Subcutaneous abdominal adipose tissue (tissue), 5 donors: ENCODE measurements around the gene PRKCA.

Experiments used
- H3K27ac ChIP-seq: one replicate; pipeline ENCODE4 v1.7.0; 2013; ENCODE audit warnings: low read depth, mild to moderate bottlenecking, inconsistent platforms, low read length, moderate library complexity
- H3K27me3 ChIP-seq, 5 donors: one replicate each; pipeline ENCODE4 v1.7.0; 2013; ENCODE audit warnings: low read length in 5 of 5, inconsistent platforms in 1 of 5; ENCODE audit not compliant: control insufficient read depth in 5 of 5, insufficient read depth in 4 of 5
- H3K36me3 ChIP-seq, 5 donors: one replicate each; pipeline ENCODE4 v1.7.0; 2013; ENCODE audit warnings: low read length in 5 of 5; ENCODE audit not compliant: control insufficient read depth in 5 of 5, insufficient read depth in 5 of 5
- H3K4me1 ChIP-seq, 5 donors: one replicate each; pipeline ENCODE4 v1.7.0; 2013; ENCODE audit warnings: low read length in 5 of 5, mild to moderate bottlenecking in 3 of 5, moderate library complexity in 1 of 5; ENCODE audit not compliant: control insufficient read depth in 5 of 5, insufficient read depth in 5 of 5
- H3K4me3 ChIP-seq, 5 donors: one replicate each; pipeline ENCODE4 v1.7.0; 2013; ENCODE audit warnings: low read length in 5 of 5, low read depth in 1 of 5
- H3K9ac ChIP-seq, 5 donors: one replicate each; pipeline ENCODE4 v1.7.0; 2013; ENCODE audit warnings: low read length in 5 of 5, mild to moderate bottlenecking in 4 of 5, moderate library complexity in 3 of 5
- H3K9me3 ChIP-seq, 5 donors: one replicate each; pipeline ENCODE4 v1.7.0; 2013; ENCODE audit warnings: low read length in 5 of 5; ENCODE audit not compliant: control insufficient read depth in 5 of 5
- donor health status: healthy.
- donor health status: healthy.
- donor health status: healthy.
- donor health status: healthy.
- donor health status: healthy.

Gene PRKCA

GRCh38 chr17:66571745-66572144 lies 269.3 kb downstream of the PRKCA start:
- no peaks in the 10 kb centered on the region for H3K9me3 ChIP-seq
- no peak overlapping the region for H3K9ac ChIP-seq
- no peak overlapping the region for H3K27ac ChIP-seq
- H3K4me3 ChIP-seq: no peak overlapping the region
- H3K36me3 ChIP-seq: no peaks in the 10 kb centered on the region
- no peaks in the 10 kb centered on the region for H3K4me1 ChIP-seq
- no peaks in the 10 kb centered on the region for H3K27me3 ChIP-seq

GRCh38 chr17:66573078-66573477 lies 270.7 kb downstream of the PRKCA start:
- no peaks in the 10 kb centered on the region for H3K36me3 ChIP-seq
- no peaks in the 10 kb centered on the region for H3K9me3 ChIP-seq
- no peak overlapping the region for H3K27ac ChIP-seq
- no peak overlapping the region for H3K4me3 ChIP-seq
- H3K27me3 ChIP-seq: no peaks in the 10 kb centered on the region
- H3K9ac ChIP-seq: no peak overlapping the region
- peaks cover 0 to under 1% (median 0%) of the 10 kb centered on the region in 5 donors for H3K4me1 ChIP-seq

- Histone ChIP-seq H3K27ac (no peak overlapping the region), H3K4me1 (peaks cover 0 to 11% (median 0%) of the 10 kb centered on the region in 5 donors), H3K4me3 (no peak overlapping the region), H3K9ac (no peak overlapping the region), H3K9me3 (no peaks in the 10 kb centered on the region), H3K36me3 (no peaks in the 10 kb centered on the region), H3K27me3 (no peaks in the 10 kb centered on the region)
Measured at GRCh38 chr17:66574123-66574522, 271.7 kb downstream of the PRKCA start.

- Histone ChIP-seq H3K36me3 (no peaks in the 10 kb centered on the region), H3K27me3 (no peaks in the 10 kb centered on the region), H3K9ac (no peak overlapping the region), H3K27ac (no peak overlapping the region), H3K9me3 (no peaks in the 10 kb centered on the region), H3K4me1 (peaks cover 0 to 32% (median 6%) of the 10 kb centered on the region in 5 donors), H3K4me3 (no peak overlapping the region)
Measured at GRCh38 chr17:66576473-66576872, 274.1 kb downstream of the PRKCA start.

- Histone ChIP-seq H3K27ac (no peak overlapping the region), H3K4me1 (peaks cover 0 to 35% (median 6%) of the 10 kb centered on the region in 5 donors), H3K36me3 (no peaks in the 10 kb centered on the region), H3K9me3 (no peaks in the 10 kb centered on the region), H3K4me3 (no peak overlapping the region), H3K9ac (no peak overlapping the region), H3K27me3 (no peaks in the 10 kb centered on the region)
Measured at GRCh38 chr17:66577041-66577440, 274.6 kb downstream of the PRKCA start.

GRCh38 chr17:66578781-66579489 lies 276.5 kb downstream of the PRKCA start:
- peaks cover 0 to 47% (median 6%) of the 10 kb centered on the region in 5 donors for H3K4me1 ChIP-seq
- no peaks in the 10 kb centered on the region for H3K27me3 ChIP-seq
- H3K27ac ChIP-seq: no peak overlapping the region
- H3K36me3 ChIP-seq: no peaks in the 10 kb centered on the region
- no peaks in the 10 kb centered on the region for H3K9me3 ChIP-seq
- peak overlapping the region in 1 of 5 donors; percentile 10 for H3K9ac ChIP-seq
- no peak overlapping the region for H3K4me3 ChIP-seq

- Histone ChIP-seq H3K36me3 (no peaks in the 10 kb centered on the region), H3K9ac (peak overlapping the region in 1 of 5 donors; percentile 10), H3K27ac (no peak overlapping the region), H3K27me3 (no peaks in the 10 kb centered on the region), H3K9me3 (no peaks in the 10 kb centered on the region), H3K4me3 (no peak overlapping the region), H3K4me1 (peaks cover 0 to 48% (median 6%) of the 10 kb centered on the region in 5 donors)
Measured at GRCh38 chr17:66579556-66579955, 277.1 kb downstream of the PRKCA start.

GRCh38 chr17:66580184-66580955 lies 278.0 kb downstream of the PRKCA start:
- no peak overlapping the region for H3K27ac ChIP-seq
- no peak overlapping the region for H3K4me3 ChIP-seq
- H3K36me3 ChIP-seq: no peaks in the 10 kb centered on the region
- no peaks in the 10 kb centered on the region for H3K9me3 ChIP-seq
- peaks cover 0 to 48% (median 6%) of the 10 kb centered on the region in 5 donors for H3K4me1 ChIP-seq
- no peaks in the 10 kb centered on the region for H3K27me3 ChIP-seq
- H3K9ac ChIP-seq: no peak overlapping the region

- no peak overlapping the region for H3K4me3 ChIP-seq
- H3K27ac ChIP-seq: no peak overlapping the region
- no peaks in the 10 kb centered on the region for H3K9me3 ChIP-seq
- peaks cover 0 to 48% (median 6%) of the 10 kb centered on the region in 5 donors for H3K4me1 ChIP-seq
- H3K36me3 ChIP-seq: no peaks in the 10 kb centered on the region
- H3K9ac ChIP-seq: no peak overlapping the region
- H3K27me3 ChIP-seq: no peaks in the 10 kb centered on the region
Measured at GRCh38 chr17:66580956-66581391, 278.6 kb downstream of the PRKCA start.

- H3K27ac ChIP-seq: no peak overlapping the region
- H3K4me3 ChIP-seq: no peak overlapping the region
- peaks cover 0 to 48% (median 6%) of the 10 kb centered on the region in 5 donors for H3K4me1 ChIP-seq
- no peaks in the 10 kb centered on the region for H3K36me3 ChIP-seq
- H3K9me3 ChIP-seq: no peaks in the 10 kb centered on the region
- no peak overlapping the region for H3K9ac ChIP-seq
- H3K27me3 ChIP-seq: no peaks in the 10 kb centered on the region
Measured at GRCh38 chr17:66582373-66583111, 280.1 kb downstream of the PRKCA start.
